Coronary artery (tissue), 2 donors: ENCODE measurements around the gene LPCAT3.

Source experiments
- DNase-seq: peaks from one replicate; pipeline ENCODE4 v3.0.0-alpha.2; 2017; ENCODE audit warnings: low spot score
- H3K27ac ChIP-seq, 2 donors: fragments of 200-600 bp; sonication (generic); one replicate each; pipeline ENCODE4 v1.5.1; 2016 to 2019
- H3K4me3 ChIP-seq: fragments of 200-600 bp; sonication (generic); 2 replicates; pipeline ENCODE4 v1.5.1; 2016; ENCODE audit warnings: mild to moderate bottlenecking, moderate library complexity
- CTCF ChIP-seq: fragments of 200-600 bp; sonication (generic); IDR thresholded peaks from one replicate; pipeline ENCODE4 v1.5.1; 2019; ENCODE audit warnings: antibody characterized with exemption

LPCAT3 gene

GRCh38 chr12:6980075-6980474 lies 38.2 kb downstream of the LPCAT3 start:
- TF ChIP-seq CTCF = no peak
- no peak for DNase-seq
- H3K27ac ChIP-seq = no peak overlapping the region
- no peak overlapping the region for H3K4me3 ChIP-seq

- DNase-seq = no peak
- no peak overlapping the region for H3K4me3 ChIP-seq
- no peak overlapping the region for H3K27ac ChIP-seq
- no peak for TF ChIP-seq CTCF
Measured at GRCh38 chr12:6979453-6979852, 38.8 kb downstream of the LPCAT3 start.

GRCh38 chr12:6979021-6979420 lies 39.3 kb downstream of the LPCAT3 start:
- no peak for TF ChIP-seq CTCF
- DNase-seq = no peak
- Histone ChIP-seq H3K27ac (no peak overlapping the region), H3K4me3 (no peak overlapping the region)

- H3K4me3 ChIP-seq = no peak overlapping the region
- DNase-seq = no peak
- no peak for TF ChIP-seq CTCF
- no peak overlapping the region for H3K27ac ChIP-seq
Measured at GRCh38 chr12:6978611-6979011, 39.7 kb downstream of the LPCAT3 start.

- no peak for TF ChIP-seq CTCF
- H3K4me3 ChIP-seq = no peak overlapping the region
- H3K27ac ChIP-seq = no peak overlapping the region
Measured at GRCh38 chr12:6978188-6978587, 40.1 kb downstream of the LPCAT3 start.

GRCh38 chr12:6977653-6978052 lies 40.6 kb downstream of the LPCAT3 start:
- no peak for DNase-seq
- H3K4me3 ChIP-seq = no peak overlapping the region
- no peak overlapping the region for H3K27ac ChIP-seq
- TF ChIP-seq CTCF = no peak

More at GRCh38 chr12:6978188-6978587, 40.1 kb downstream of the LPCAT3 start:
- no peak for DNase-seq

- DNase-seq = no peak
- no peak overlapping the region for H3K4me3 ChIP-seq
- no peak overlapping the region for H3K27ac ChIP-seq
- TF ChIP-seq CTCF = no peak
Measured at GRCh38 chr12:6975297-6976032, 42.8 kb downstream of the LPCAT3 start.
